Measurements from ENCODE around the gene FAT3.

The FAT3 gene

DNA sequence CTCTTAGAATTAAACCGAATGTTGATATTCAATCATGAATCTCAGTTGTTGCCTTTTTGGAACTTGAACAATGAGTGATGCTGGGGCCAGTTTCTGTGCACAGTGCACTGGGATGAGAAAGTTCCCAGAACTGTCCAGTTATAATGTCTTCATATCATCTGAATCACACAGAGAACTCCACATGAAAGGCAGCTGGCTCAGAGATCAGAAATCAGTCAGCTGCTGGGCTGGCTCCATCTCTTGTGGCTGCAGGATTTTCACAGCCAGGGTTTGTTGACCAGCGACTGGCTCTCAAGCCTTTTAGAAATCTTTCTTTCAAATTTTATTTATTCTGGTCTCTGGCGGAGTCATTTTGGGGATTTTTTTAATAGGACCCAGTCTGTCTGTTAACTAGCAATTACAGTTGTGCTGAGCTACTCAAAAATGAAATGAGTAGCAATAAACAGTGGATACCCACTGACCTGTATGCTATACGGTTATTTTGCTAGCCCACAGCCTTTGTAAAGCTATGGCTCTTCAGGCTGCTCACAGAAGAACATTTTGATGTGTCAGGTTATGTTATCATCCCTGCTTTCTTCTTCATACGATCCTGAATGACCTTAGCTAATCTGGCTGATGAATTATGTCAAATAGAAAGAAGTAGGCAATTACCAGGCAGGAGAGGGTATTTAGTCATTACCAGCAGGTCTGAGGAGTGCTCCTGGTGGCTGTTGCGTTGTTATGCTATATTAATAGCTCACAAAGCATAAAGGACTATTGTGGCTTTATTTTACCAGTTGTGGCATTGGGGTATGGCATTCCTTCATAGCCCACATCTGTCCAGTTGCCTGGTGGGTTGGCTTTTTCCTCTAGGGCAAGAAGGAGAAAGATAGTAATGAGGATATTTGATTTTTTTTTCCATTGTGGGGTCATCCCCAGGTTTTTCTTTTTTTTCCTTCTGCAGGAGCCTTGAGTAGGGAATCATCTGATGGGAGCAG, 3.6 kb downstream of the FAT3 start:
- DNase-seq, result no peak

DNA sequence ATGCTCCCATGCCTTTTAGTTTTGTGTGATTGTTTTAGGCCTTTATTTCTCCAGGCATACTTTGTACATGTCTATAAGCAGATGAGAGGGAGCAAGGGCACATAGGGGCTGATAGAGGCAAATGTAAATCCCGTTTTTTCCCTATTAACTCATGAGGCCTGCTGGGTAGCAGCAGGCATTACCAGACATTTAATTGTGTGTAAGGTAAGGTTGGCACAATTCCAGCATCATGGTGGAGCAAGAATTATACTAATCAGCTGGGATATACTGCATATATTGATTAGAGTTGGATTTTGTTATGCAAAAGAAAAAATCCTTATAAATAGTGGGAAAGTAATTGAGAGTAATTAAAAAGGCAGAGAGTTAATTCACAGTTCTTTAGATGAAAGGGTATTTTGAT, 12.2 kb downstream of the FAT3 start:
- no peak for DNase-seq

DNA sequence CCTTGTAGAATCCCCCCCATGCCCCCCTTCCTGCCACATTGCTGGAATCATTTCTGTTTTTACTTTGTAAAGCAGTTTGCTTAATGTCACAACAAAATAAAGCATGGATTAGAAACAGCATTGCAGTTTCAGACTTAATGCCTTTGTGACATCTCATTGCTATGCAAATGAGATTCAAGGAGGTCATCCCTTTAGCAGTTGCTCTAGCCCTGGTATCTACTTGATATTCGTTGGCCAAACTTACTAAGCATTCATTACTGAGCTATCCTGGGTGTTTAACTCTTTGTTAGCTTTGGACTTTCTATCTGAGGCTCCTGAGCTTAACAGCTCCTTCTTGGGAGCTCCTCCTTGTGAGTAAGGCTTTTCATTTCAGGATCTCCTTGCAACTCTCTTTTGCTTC, 16.3 kb downstream of the FAT3 start:
- DNase-seq, result no peak

DNA sequence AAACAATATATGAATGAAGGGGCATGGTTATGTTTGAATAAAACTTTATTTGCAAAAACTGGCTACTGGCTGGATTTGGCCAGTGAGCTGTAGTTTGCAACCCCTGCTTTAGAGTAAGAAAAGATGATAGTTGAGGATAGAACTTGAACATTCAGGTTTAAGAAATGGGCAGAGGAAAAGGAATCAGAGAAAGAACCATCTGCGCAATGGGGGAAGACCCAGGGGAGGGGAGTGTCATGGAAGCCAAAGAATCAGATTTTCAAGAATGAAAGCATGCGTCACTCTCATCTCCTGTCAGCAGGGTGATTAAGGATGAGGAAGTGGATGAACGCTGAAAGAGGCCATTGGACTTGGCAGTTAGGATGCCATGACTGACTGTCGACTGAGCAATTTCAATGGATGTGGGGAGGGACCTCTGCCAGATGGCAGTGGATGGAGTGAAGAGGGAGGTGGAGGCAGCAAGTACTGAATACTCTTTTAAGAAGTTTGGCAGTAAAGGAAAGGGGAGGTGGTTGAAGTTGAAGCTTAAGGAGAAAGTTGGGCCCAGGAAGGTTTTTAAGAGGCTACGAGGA, 21.2 kb downstream of the FAT3 start:
- DNase-seq, result no peak

DNA sequence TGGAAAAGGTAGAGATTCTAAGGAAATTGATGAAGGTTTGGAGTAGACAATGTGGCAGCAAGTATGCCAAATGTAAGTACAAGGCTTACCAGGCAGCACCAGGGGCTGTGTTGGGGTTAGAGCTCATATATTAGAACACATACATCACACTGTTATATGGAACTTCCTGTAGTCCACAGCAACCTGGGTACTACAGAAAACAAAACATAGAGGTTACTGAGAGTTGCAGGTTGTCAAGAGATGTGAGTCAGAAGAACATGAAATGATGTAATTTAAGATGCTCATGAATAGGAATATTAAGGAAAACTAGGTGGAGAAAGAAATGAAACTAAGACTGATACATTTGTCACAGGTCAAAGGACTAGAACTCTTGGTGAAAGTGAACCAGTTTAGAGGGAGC, 22.0 kb downstream of the FAT3 start:
- no peak for DNase-seq

DNA sequence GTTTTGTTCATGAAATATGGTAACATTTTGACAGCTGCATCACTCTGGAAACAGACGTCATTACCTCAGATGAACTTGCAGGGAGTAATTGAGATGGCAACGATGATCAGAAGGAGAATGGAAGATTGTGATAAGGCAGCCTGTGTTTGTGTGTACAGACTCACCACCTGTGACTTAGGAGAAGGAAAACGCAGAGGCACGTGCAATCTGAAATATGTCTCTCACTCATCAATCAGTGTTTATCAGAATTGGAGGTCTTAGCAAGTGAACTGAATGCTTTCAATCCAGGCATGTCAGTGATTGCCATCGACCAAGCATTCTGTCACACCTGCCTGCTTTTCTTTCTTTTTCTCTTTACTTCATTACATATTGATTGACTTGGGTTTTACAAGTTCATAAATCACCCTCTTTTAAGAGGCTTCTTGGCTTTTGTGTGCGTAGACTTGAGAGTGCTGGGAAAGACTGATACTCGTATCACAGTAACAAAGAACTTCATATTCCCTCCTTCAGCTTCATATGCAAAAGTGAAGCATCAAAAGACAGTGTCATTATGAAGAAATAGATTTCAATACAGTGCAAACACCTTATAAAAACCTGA, 24.6 kb downstream of the FAT3 start:
- no peak for DNase-seq

DNA sequence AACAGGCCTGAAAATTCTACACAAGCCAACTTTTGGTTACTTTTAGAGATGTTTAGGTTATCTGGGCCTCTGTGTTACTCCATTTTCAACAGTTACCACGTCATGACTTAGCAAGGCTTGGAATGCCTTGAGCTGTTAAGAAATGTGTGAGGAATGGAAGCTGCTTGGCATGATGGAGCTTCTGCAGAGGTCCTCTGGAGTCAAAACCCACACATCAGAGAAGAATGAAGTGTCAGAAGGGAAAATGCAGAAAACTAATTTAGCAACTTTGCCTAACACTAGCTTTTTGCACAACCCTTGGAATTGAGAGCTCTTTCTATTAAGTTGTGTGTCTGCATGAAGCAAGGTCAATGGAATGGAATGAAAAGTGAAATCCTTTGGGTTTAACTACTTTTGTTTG, 27.4 kb downstream of the FAT3 start:
- no peak for DNase-seq

DNA sequence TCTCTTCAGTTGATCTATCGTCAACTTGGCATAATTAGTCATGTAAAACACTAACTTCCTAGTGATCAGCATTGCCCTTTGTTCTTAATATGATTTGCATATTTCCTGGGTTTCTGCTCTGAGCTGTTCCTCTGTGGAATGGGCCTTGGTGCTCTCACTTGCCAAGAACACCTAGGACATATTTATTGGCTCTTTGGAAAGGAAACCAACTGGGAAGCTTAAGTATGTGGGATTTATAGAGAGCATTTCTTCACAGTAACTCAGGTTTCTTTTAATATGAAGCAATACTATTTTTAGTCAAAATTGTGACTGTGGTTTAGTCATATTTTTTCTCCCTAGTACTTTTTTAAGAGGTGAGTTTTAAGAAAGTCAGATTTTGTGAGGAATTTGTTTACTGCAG, 28.8 kb downstream of the FAT3 start:
- no peak for DNase-seq

DNA sequence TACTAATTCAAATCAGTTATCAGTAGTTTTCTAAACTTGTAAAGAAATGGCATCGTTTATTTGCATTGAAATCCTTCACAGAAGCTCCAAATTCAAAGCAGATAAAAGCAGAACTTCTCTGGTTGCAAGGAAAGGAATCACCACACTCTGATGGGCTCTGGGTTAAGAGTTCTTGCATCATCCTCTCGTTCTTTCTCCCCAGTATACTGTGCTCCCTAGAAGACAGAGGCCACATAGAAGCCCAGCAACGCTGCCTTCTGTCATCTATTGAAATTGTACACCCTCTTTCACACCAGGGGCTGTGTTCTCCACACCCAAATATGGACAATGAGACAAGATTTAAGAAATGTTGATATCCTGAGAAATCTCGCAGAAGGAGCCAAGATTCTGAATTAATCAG, 29.3 kb downstream of the FAT3 start:
- no peak for DNase-seq

DNA sequence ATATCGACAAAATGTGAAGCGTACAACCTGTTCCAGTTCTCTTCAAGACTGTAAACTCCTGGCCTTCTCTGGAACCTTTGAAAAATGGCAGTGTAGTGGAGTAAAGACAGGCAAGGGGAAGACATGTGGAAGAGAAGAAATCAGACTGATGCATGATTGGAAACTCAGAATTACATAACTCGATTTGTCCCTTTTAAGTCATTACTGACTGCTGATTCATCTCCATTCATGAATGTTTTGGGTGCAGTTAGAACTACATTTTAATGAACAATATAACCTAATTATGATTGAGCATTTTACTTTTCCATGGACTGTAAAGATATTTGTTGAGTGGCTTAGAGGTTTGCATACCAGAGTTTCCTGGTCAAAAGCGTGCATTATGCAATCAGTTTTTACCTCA, 32.9 kb downstream of the FAT3 start:
- DNase-seq, result no peak

DNA sequence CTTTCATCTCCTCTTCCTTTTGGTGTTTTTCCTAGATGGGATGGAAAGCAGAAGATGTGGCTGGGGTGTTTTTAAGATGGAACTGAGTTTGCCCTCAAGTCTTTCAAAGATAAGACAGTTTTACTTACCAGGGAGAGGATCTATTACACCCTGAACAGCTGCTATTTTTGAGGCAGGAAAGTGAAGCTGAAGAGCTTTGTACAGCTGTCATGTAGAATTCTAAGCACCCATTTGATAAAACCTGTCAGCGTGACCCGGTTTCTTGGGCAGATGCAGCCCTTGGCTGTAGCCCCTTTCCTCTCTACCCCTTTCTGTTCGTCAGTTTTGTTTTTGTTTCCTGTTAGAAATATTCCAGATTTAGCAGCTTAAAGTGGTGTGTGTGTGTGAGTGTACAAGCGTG, 35.2 kb downstream of the FAT3 start:
- no peak for DNase-seq

DNA sequence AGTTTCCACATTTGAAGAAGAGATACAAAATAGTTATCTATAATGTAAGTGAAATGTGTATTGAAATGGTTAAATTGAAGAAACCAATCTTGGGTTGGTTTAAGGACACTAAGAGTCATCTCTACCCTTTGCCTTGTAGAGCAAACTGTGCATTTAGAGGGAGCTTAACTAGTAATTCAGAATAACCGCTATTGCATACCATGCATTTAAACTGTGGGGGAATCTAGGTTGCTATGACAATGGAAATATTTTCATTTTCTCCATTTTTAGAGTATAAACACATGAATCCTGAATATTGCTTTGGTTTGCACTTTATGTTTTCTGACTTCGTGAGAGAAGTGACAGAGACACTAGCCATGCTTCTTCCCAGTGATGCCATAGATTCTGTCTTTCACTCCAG, 39.7 kb downstream of the FAT3 start:
- DNase-seq, result no peak

DNA sequence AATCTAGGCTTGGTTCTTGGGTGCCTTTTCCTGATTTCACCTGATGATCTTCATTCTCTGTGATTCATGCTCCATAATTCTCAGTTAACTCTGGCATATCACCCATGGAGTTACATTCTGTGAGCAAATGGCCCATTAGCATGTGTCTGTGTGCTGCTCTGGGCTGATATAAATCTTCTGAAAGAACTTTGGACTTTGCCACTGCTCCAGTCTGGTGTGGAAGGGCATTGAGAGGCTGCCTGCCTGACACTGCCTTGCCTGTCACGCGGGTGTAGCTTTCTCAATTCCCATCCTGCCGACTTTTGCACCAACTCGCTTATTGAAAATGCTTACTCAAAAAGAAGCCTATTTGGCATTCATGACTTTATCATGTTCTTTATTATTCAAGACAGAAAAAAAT, 42.2 kb downstream of the FAT3 start:
- DNase-seq, result no peak

DNA sequence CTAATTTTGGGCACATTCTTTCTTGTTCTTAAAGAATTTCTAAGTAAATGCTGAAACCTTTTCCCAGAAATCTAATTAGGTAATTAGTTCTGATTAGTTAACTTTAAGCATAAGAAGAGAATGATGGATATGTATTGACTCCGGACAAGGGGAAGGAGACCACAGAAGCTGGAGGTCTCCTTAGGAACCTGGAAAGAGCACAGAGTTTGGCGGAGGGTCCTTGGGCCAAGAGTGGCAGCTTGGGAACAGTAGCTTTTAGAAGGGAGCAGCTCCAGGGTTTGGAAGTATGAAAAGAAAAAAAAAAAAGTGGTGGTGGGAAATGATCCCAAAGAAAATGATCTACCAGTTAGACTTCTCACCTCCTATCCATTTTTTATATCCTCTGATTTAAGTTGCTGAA, 42.7 kb downstream of the FAT3 start:
- DNase-seq, result no peak

DNA sequence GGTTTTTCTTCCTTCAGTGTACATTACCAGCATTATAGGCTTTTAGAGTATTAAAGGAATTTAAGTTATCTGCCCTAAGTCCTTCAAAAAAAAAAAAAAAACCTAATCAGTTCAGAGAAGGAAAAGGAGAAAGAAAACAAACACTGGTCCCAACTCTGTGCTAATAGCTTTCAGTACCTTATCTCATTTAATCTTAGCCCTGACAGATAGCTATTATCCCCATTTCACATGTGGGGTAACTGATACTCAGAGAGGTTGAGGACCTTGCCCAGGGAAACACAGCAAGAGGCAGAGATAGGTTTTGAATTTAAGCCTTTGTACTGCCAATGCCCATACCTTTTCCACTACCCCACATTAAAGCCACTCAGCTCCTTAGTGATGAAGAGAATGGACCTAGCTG, 43.4 kb downstream of the FAT3 start:
- DNase-seq, result no peak

DNA sequence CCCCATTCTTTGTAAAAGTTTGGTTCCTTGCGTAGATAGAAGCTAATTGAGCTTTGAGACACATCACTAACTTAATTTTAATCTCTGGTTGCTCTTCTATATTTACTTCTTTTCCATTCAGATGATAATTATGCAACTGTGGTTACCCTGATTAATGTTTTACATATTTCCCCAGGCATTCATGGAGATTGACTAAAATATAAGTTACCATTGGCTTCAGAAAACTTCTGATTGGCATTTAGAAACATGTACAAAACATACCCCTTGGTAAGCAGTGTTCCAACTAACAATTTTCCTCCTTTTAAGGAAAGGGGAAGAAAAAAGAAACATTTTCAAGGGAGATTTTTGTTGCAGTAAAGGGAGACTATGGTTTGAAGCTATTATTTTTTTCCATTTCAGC, 43.9 kb downstream of the FAT3 start:
- no peak for DNase-seq

DNA sequence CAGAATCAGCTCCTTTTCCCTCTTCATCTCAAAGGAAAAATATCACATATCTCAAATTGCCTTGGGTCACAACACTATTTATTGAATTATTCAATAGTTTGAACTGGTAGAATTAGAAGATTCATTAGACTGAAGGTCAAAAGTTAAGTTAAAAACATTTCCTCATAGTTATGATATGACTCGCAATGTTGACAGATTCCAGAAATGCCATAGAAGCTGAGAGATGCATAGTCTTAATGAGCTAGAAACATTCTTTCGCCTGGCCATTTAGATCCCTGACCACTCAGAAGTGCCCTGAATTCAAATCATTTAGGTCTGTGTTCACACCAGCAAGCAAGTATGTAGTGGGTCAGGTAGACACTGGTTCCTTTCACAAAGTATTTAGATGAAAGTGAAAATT, 44.4 kb downstream of the FAT3 start:
- DNase-seq, result no peak

DNA sequence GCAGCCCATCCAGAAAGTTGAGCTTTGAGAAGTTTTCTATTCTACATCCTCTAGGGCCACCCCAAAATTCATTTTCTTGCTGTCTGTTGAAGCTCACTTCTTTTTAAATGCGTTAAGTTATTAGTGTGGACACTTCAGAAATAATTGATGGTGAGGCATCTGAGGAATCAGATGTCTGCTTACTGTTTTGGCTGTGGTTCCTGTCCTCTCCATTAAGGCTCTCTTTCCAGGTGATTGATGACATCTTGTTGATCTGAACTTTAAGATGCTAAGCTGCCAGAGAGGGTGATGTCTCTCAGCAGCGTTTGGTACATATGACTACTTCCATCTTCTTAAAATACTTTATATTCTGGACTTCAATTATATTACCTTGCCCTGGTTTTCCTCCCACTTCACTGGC, 45.2 kb downstream of the FAT3 start:
- no peak for DNase-seq

DNA sequence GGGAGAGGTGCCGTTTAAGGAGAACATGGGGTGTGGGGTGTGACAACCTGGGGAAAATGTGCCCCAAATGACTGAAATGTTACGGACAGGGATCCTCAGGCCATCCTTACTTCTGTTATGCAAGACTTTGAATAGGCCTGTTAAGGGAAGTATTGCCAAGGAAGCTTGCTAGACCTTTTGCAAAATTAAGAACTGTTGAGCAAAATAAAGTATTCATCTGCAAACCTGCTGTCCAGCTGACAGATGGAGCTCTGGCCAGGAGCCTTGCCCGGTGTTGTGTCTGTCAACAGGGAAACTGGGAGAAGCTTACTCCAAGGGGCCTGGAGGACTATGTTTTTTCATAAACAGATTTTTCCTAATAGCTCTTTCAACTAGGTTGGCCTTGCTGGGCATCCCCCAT, 48.0 kb downstream of the FAT3 start:
- no peak for DNase-seq
